Measurements from ENCODE around the gene SPC24.

The SPC24 gene

GRCh38 chr19:11155373-11156120 is at the start of gene SPC24:
Gene SPC24, minus strand, starts transcription at chr19:11155782. Its CDS starts 6 bp downstream, at chr19:11155776.
- peak; percentile 100 for DNase-seq

- DNase-seq, result no peak
Observed at GRCh38 chr19:11204943-11205349, 49.4 kb upstream of the SPC24 start.

GRCh38 chr19:11204076-11204602 is 48.6 kb upstream of the SPC24 start:
- no peak for DNase-seq

GRCh38 chr19:11203194-11204075 is 47.9 kb upstream of the SPC24 start:
- no peak for DNase-seq

- DNase-seq, result no peak
Observed at GRCh38 chr19:11202488-11203193, 47.1 kb upstream of the SPC24 start.

GRCh38 chr19:11201791-11202190 is 46.2 kb upstream of the SPC24 start:
- no peak for DNase-seq

- no peak for DNase-seq
Observed at GRCh38 chr19:11200931-11201330, 45.3 kb upstream of the SPC24 start.

- no peak for DNase-seq
Observed at GRCh38 chr19:11200015-11200574, 44.5 kb upstream of the SPC24 start.

- DNase-seq, result no peak
Observed at GRCh38 chr19:11199517-11199916, 43.9 kb upstream of the SPC24 start.

- no peak for DNase-seq
Observed at GRCh38 chr19:11198769-11199424, 43.3 kb upstream of the SPC24 start.

GRCh38 chr19:11198175-11198534 is 42.6 kb upstream of the SPC24 start:
- no peak for DNase-seq

GRCh38 chr19:11197291-11198174 is 42.0 kb upstream of the SPC24 start, which contains the start of gene KANK2:
Gene KANK2, minus strand, starts transcription at chr19:11197545. Its CDS starts 3,034 bp downstream, at chr19:11194511.
- peak; percentile 60 for DNase-seq

- no peak for DNase-seq
Observed at GRCh38 chr19:11196406-11197287, 41.1 kb upstream of the SPC24 start.

- DNase-seq, result no peak
Observed at GRCh38 chr19:11195681-11196080, 40.1 kb upstream of the SPC24 start.

- peak; percentile 44 for DNase-seq
Observed at GRCh38 chr19:11194656-11195558, 39.3 kb upstream of the SPC24 start.

- no peak for DNase-seq
Observed at GRCh38 chr19:11194173-11194572, 38.6 kb upstream of the SPC24 start.

- no peak for DNase-seq
Observed at GRCh38 chr19:11192957-11193939, 37.7 kb upstream of the SPC24 start.

- no peak for DNase-seq
Observed at GRCh38 chr19:11191934-11192333, 36.4 kb upstream of the SPC24 start.

All from MV-4-11 (cell line).